Panc1 (cell line): Measurements from ENCODE around the gene DBP.

ENCODE experiments used
- POLR2AphosphoS5 ChIP-seq: IDR thresholded peaks from 2 replicates; pipeline ENCODE4 v1.6.1; 2012; ENCODE audit warnings: mild to moderate bottlenecking, low read depth, low read length, moderate library complexity
- SIN3A ChIP-seq: IDR thresholded peaks from 2 replicates; pipeline ENCODE4 v1.6.1; 2012; ENCODE audit warnings: low read depth, mild to moderate bottlenecking, low read length, moderate library complexity, borderline replicate concordance; ENCODE audit not compliant: insufficient read depth
- TF ChIP-seq, protein P1 (sequence below): fragments of 450-650 bp; IDR thresholded peaks from 2 replicates; pipeline ENCODE4 v1.5.1; 2017; ENCODE audit warnings: mild to moderate bottlenecking
- TF ChIP-seq, protein P2 (sequence below), 2 experiments: IDR thresholded peaks; 2 replicates each; pipeline ENCODE4 v1.6.1; 2011 to 2012; ENCODE audit warnings: low read depth in 2 of 2, control low read depth in 1 of 2, low read length in 1 of 2, mild to moderate bottlenecking in 1 of 2, moderate library complexity in 1 of 2; ENCODE audit not compliant: insufficient read depth in 1 of 2

DNA sequence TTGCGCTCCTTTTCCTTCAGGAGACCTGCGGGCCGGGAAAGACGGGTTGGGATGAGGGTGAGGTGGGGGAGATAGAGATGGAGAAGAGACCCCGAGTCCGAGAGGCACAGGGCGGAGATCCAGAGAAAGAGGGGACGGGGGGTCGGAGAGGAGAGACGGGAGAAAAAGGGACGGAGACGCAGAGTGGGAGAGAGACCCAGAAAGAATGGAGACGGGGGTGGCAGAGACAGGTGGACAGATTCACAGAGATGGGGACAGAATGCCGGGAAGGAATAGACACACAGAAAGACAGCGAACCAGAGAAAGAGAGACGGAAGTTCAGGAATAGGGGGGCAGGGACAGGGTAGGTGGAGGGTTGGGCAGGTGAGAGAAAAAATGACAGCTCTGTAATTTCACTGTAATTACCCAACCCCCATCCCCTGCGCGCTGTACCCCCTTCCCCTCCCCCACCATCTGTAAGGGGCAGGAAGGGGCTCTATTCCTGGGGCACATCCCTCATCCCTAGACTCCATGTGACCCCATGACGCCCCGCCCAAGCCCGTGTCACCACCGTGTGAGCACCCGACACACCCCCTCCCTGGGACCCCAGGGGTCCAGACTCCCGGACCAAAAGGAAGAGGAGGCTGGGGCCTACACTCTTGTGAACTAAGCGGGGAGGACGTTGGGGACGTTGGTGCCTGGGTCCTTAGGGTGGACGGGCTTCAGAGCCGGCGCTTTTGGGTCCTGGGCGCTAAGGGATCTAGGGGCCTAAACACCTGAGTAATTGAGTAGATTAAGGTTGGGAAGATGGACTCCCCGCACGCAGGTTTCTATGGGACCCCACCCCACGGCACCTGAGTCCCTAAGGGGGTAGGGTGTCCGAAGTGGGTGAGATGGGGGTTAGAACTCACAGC, 967 bp downstream of the DBP start:
- TF ChIP-seq, protein P1, sequence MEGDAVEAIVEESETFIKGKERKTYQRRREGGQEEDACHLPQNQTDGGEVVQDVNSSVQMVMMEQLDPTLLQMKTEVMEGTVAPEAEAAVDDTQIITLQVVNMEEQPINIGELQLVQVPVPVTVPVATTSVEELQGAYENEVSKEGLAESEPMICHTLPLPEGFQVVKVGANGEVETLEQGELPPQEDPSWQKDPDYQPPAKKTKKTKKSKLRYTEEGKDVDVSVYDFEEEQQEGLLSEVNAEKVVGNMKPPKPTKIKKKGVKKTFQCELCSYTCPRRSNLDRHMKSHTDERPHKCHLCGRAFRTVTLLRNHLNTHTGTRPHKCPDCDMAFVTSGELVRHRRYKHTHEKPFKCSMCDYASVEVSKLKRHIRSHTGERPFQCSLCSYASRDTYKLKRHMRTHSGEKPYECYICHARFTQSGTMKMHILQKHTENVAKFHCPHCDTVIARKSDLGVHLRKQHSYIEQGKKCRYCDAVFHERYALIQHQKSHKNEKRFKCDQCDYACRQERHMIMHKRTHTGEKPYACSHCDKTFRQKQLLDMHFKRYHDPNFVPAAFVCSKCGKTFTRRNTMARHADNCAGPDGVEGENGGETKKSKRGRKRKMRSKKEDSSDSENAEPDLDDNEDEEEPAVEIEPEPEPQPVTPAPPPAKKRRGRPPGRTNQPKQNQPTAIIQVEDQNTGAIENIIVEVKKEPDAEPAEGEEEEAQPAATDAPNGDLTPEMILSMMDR, result no peak
- TF ChIP-seq, protein P2, sequence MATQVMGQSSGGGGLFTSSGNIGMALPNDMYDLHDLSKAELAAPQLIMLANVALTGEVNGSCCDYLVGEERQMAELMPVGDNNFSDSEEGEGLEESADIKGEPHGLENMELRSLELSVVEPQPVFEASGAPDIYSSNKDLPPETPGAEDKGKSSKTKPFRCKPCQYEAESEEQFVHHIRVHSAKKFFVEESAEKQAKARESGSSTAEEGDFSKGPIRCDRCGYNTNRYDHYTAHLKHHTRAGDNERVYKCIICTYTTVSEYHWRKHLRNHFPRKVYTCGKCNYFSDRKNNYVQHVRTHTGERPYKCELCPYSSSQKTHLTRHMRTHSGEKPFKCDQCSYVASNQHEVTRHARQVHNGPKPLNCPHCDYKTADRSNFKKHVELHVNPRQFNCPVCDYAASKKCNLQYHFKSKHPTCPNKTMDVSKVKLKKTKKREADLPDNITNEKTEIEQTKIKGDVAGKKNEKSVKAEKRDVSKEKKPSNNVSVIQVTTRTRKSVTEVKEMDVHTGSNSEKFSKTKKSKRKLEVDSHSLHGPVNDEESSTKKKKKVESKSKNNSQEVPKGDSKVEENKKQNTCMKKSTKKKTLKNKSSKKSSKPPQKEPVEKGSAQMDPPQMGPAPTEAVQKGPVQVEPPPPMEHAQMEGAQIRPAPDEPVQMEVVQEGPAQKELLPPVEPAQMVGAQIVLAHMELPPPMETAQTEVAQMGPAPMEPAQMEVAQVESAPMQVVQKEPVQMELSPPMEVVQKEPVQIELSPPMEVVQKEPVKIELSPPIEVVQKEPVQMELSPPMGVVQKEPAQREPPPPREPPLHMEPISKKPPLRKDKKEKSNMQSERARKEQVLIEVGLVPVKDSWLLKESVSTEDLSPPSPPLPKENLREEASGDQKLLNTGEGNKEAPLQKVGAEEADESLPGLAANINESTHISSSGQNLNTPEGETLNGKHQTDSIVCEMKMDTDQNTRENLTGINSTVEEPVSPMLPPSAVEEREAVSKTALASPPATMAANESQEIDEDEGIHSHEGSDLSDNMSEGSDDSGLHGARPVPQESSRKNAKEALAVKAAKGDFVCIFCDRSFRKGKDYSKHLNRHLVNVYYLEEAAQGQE (IDR thresholded peaks at IDR 0.05; ENCODE audit: insufficient read depth in 1 of 2, low read depth in 2 of 2, low read length in 1 of 2), result no peak
- TF ChIP-seq SIN3A (no peak), POLR2AphosphoS5 (no peak)
